ENCODE results near the gene ACSS1.

DNA sequence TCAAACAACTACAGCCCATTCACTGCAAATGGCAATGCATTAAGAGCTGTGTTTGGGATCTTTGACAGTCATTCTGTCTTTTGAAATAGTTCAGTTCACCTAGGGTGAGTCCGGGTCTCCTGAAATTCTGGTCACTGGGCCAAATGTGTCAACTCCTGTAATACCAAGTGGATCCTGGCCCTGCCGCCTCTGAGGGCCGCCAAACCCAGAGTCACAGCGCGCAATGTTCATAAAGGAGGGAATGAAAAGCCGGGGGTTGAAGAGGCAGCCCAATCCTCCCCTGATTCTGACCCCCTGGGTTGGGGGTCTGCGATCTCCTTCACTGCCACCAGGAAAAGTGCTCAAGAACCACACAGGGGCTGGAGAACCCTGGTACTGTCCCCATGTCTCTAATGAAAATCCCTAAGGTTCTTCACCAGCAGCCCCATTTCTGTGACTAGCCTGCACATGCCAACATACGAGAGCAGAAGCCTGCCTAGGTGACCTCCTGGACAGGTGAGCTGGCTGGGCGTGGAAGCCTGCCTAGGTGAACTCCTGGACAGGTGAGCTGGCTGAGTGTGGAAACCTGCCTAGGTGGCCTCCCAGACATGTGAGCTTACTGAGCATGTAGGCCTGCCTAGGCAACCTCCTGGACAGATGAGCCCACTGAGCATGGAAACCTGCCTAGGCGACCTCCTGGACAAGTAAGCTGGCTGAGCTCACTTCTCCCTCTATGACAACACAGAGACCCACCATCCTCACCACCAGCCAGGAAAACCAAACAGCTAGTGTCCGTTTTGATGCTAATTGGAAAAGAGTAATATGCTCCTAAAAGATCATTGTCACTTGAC lies 49.3 kb downstream of the ACSS1 start:
- no peak for TF ChIP-seq POLR2AphosphoS5 (IDR thresholded peaks at IDR 0.05)
- TF ChIP-seq POLR2A (IDR thresholded peaks at IDR 0.05), result no peak
- TF ChIP-seq, protein P1, sequence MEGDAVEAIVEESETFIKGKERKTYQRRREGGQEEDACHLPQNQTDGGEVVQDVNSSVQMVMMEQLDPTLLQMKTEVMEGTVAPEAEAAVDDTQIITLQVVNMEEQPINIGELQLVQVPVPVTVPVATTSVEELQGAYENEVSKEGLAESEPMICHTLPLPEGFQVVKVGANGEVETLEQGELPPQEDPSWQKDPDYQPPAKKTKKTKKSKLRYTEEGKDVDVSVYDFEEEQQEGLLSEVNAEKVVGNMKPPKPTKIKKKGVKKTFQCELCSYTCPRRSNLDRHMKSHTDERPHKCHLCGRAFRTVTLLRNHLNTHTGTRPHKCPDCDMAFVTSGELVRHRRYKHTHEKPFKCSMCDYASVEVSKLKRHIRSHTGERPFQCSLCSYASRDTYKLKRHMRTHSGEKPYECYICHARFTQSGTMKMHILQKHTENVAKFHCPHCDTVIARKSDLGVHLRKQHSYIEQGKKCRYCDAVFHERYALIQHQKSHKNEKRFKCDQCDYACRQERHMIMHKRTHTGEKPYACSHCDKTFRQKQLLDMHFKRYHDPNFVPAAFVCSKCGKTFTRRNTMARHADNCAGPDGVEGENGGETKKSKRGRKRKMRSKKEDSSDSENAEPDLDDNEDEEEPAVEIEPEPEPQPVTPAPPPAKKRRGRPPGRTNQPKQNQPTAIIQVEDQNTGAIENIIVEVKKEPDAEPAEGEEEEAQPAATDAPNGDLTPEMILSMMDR (IDR thresholded peaks at IDR 0.05), result no peak
- TF ChIP-seq EP300 (IDR thresholded peaks at IDR 0.05), result no peak
